GM20000 (cell line): ENCODE measurements around the gene FAM240B.

Source experiments
- DNase-seq: peaks from one replicate; pipeline ENCODE4 v3.0.0; 2012; ENCODE audit warnings: low spot score
- TF ChIP-seq, protein P1 (sequence below): IDR thresholded peaks from 2 replicates; pipeline ENCODE4 v1.5.1; 2012; ENCODE audit warnings: mild to moderate bottlenecking, control low read depth; ENCODE audit errors: extremely low read depth, missing control alignments

FAM240B gene

GRCh38 chr9:38747067-38747466, 27.1 kb upstream of the FAM240B start:
- TF ChIP-seq, protein P1, sequence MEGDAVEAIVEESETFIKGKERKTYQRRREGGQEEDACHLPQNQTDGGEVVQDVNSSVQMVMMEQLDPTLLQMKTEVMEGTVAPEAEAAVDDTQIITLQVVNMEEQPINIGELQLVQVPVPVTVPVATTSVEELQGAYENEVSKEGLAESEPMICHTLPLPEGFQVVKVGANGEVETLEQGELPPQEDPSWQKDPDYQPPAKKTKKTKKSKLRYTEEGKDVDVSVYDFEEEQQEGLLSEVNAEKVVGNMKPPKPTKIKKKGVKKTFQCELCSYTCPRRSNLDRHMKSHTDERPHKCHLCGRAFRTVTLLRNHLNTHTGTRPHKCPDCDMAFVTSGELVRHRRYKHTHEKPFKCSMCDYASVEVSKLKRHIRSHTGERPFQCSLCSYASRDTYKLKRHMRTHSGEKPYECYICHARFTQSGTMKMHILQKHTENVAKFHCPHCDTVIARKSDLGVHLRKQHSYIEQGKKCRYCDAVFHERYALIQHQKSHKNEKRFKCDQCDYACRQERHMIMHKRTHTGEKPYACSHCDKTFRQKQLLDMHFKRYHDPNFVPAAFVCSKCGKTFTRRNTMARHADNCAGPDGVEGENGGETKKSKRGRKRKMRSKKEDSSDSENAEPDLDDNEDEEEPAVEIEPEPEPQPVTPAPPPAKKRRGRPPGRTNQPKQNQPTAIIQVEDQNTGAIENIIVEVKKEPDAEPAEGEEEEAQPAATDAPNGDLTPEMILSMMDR, result no peak
- no peak for DNase-seq

GRCh38 chr9:38746303-38746702, 26.4 kb upstream of the FAM240B start:
- TF ChIP-seq, protein P1, result no peak
- no peak for DNase-seq

- TF ChIP-seq, protein P1, result no peak
- no peak for DNase-seq
Observed at GRCh38 chr9:38744484-38744883, 24.6 kb upstream of the FAM240B start.

DNA sequence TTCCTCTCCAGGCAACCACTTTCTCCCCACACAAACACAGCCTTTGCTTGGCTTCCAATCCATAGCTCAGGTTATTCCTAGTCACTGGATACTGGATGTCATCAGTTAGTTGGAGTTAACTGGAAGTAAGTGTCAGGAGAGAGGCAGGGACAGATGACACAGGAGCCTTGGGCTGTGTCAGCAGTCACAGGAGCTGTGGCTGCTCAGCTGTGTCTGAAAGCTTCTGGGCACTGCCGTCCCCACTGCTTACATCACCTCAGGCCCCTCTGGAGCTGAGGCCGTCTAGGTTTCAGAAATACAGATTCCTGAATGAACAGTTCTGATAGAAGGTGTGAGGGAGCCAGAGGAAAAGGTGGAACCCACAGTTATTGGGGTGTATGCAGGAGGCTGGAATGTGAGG, 17.3 kb upstream of the FAM240B start:
- TF ChIP-seq, protein P1, result no peak
- DNase-seq, result no peak

DNA sequence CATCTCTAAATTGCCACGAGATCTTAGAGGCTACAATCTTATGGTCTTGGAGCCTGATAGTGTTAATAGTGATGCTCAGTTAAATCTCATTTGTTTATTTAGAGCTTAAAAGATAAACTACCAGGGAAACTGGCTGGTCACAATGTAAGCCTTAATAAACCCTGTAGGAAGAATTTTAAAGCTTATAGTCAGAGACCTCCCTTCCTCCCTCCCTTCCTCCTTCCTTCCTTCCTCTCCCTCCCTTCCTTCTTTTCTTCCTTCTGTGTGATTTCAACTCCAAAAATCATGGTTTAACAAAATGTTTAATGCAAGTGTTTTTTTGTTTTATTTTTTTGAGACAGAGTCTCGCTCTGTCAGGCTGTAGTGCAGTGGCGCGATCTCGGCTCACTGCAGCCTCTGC, 14.9 kb upstream of the FAM240B start:
- TF ChIP-seq, protein P1, result no peak
- no peak for DNase-seq

- no peak for DNase-seq
- TF ChIP-seq, protein P1, result no peak
Observed at GRCh38 chr9:38733503-38733902, 13.6 kb upstream of the FAM240B start.

DNA sequence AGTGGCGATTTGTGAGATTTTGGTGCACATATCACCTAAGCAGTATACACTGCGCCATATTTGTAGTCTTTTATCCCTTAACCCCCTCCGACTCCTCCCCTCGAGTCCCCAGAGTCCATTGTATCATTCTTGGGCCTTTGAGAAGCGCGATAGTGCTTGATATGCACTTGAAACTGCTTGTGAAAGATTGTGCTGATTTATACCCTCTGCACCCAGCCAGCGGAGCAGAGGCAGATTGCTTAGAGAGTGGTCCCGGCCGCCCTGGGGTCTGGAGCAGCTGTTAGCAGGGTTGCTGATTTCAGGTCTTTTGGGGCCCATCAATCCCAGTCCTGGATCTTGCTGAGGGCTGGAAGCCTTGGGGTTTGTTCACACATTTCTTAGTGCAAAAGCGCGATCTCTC, 13.0 kb upstream of the FAM240B start:
- TF ChIP-seq, protein P1, result no peak
- DNase-seq, result no peak
